Upper lobe of right lung (tissue), 1 donor: Measurements from ENCODE around the gene ALDOA. TPM values are rescaled to one million over a fixed set of nuclear protein-coding genes. Genes with fewer than 3 reads are reported as not detected.
"Not testable (repeated sequence)": the region's sequence is repeated elsewhere in the genome, so short reads cannot be mapped to it uniquely, and the experiment has no call there.

Experiments used
- ATAC-seq: fragments of 200-7000 bp; cut with Tn5 transposase; one replicate; pipeline ENCODE4 v1.9.1; 2020; ENCODE audit warnings: mild to moderate bottlenecking, moderate library complexity
- DNase-seq: peaks from one replicate; pipeline ENCODE4 v3.0.0-alpha.2; 2020
- H3K27ac ChIP-seq: fragments of 200-600 bp; one replicate; pipeline ENCODE4 v1.8.0; 2022
- H3K27me3 ChIP-seq: fragments of 200-600 bp; one replicate; pipeline ENCODE4 v1.8.0; 2022; ENCODE audit warnings: mild to moderate bottlenecking
- H3K36me3 ChIP-seq: fragments of 200-600 bp; one replicate; pipeline ENCODE4 v1.8.0; 2022
- H3K4me1 ChIP-seq: fragments of 200-600 bp; one replicate; pipeline ENCODE4 v1.8.0; 2022
- H3K4me3 ChIP-seq: fragments of 200-600 bp; one replicate; pipeline ENCODE4 v1.8.0; 2022; ENCODE audit warnings: mild to moderate bottlenecking
- H3K9me3 ChIP-seq: fragments of 200-600 bp; one replicate; pipeline ENCODE4 v1.8.0; 2022
- intact Hi-C: fragments of 100-400 bp; cut with DNase I; formaldehyde crosslinking; loops from one replicate; pipeline ENCODE4 v1.11.0; 2022
- total RNA-seq: library from RNA; stranded (reverse); fragmentation: NEBNext Ultra II Directional; extraction: Animal tissue kit (Norgen Biotek cat#: 25700); gene quantifications from one replicate; pipeline ENCODE4 v1.2.1, GENCODE V29; 2021
- TF ChIP-seq, protein P1 (sequence below): fragments of 200-600 bp; IDR thresholded peaks from one replicate; pipeline ENCODE4 v1.8.0; 2022; ENCODE audit warnings: antibody characterized with exemption
- donor health status: DM: no; HTN: yes; CAD: no; lungs with severe emphysema.

Gene ALDOA
- total RNA-seq, 1 donor from 2014 or later: 689 TPM

DNA sequence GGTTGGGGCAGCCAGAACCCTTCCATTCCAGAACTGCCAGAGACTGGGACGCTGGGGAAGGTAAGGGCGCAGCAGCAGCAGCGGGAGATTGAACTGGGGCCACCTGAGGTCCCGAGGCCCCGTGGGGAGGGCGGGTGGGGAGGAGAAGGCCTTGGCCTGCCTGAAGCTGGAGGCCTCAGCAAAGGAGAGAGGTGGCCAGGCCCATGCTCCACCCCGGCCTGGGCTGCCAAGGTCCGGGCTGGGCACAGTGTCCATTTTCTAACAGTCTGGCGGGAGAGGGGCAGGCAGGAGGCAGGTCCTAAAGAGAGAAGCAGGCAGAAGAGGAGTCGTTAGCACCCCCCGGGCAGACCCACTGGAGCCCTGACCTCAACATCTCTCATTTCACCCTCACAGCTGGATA, 48.9 kb downstream of the ALDOA start:
- Histone ChIP-seq H3K36me3 (peaks cover 65% of the 10 kb centered on the region), H3K27ac (no peak overlapping the region), H3K27me3 (no peaks in the 10 kb centered on the region), H3K4me3 (no peak overlapping the region), H3K4me1 (peaks cover 6% of the 10 kb centered on the region), H3K9me3 (no peaks in the 10 kb centered on the region)
- intact Hi-C loops: no loop called here
- ATAC-seq: no peak
- TF ChIP-seq, protein P1, sequence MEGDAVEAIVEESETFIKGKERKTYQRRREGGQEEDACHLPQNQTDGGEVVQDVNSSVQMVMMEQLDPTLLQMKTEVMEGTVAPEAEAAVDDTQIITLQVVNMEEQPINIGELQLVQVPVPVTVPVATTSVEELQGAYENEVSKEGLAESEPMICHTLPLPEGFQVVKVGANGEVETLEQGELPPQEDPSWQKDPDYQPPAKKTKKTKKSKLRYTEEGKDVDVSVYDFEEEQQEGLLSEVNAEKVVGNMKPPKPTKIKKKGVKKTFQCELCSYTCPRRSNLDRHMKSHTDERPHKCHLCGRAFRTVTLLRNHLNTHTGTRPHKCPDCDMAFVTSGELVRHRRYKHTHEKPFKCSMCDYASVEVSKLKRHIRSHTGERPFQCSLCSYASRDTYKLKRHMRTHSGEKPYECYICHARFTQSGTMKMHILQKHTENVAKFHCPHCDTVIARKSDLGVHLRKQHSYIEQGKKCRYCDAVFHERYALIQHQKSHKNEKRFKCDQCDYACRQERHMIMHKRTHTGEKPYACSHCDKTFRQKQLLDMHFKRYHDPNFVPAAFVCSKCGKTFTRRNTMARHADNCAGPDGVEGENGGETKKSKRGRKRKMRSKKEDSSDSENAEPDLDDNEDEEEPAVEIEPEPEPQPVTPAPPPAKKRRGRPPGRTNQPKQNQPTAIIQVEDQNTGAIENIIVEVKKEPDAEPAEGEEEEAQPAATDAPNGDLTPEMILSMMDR: no peak
- DNase-seq: no peak

DNA sequence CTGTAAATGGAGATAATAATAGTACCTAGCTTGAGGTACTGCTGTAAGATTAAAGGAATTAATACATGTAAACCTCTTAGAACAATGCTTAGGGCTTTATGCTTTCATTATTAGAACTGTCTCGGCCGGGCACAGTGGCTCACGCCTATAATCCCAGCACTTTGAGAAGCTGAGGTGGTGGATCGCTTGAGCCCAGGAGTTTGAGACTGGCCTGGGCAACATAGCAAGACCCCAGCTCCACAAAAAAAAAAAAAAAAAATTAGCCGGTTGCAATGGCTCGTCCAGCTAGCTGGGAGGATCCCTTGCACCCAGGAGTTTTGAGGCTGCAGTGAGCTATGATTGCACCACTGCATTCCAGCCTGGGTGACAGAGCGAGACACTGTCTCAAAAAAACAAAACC, 49.3 kb downstream of the ALDOA start:
- H3K4me3 ChIP-seq, ATAC-seq, intact Hi-C loops, DNase-seq, H3K27ac ChIP-seq, H3K4me1 ChIP-seq, H3K9me3 ChIP-seq, H3K27me3 ChIP-seq: not testable (repeated sequence)
- H3K36me3 ChIP-seq: peaks cover 69% of the 10 kb centered on the region

DNA sequence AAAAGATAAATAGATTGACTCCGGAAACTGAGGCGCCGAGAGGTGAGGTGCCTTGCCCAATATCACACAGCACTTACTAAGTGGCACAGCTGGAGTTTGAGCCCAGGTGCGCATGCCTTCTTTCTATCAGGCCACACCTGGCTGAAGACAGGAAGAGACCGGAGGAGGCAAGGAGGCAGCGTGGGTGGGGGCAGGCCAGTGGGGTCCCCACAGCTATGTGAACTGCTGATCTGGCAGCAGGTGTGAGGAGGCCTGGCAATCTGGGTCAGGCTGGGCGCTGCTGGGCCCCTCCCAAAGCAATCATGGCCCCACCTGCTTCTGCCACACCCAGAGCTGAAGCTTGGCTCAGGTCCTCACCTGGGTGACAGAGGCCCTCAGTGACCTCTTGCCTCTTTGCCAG, 49.7 kb downstream of the ALDOA start:
- no peak overlapping the region for H3K27ac ChIP-seq
- ATAC-seq: peak; percentile 73
- no peaks in the 10 kb centered on the region for H3K9me3 ChIP-seq
- peaks cover 6% of the 10 kb centered on the region for H3K4me1 ChIP-seq
- H3K36me3 ChIP-seq: peaks cover 68% of the 10 kb centered on the region
- intact Hi-C loops: no loop called here
- TF ChIP-seq, protein P1: no peak
- peak; percentile 72 for DNase-seq
- no peak overlapping the region for H3K4me3 ChIP-seq
- H3K27me3 ChIP-seq: no peaks in the 10 kb centered on the region

DNA sequence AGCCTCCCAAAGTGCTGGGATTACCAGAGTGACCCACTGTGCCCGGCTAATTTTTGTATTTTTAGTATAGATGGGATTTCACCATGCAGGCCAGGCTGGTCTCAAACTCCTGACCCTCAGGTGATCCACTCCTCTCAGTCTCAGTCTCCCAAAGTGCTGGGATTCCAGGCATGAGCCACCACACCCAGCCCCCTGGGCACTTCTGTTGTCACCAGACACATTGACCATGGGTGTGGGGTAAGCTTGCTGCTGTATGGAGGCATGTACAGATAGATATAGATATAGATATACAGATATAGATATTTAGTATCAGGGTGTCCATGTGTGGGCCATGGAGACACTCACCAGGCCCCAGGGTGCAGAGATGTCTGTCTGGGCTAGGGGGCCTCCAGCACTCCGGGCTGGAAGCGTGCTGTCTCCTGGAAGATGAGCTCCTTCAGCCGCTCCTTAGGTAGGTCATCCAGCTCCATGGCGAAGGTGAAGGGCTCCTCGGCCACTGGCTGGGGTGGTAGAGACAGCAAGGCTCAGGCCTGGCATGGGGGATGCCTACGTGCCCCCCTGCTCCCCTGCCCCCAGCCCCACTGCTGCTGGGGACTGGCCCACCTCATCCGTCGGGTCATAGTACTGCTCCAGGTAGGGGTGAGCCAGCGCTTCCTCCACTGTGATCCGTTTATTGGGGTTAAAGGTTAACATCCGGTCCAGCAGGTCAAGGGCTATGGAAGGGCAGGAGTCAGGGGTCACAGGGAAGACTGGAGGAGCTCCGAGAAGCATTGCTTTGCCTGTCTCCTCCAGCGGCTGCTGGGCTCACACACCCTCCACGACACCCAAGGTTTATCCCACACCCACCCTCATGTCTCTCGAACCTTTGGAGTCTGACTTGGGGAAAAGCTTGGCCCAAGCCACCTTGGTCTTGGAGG, 51.0 kb downstream of the ALDOA start:
- H3K27ac ChIP-seq: no peak overlapping the region
- no peak overlapping the region for H3K4me3 ChIP-seq
- DNase-seq (peak; percentile 41), ATAC-seq (no peak)
- peaks cover 15% of the 10 kb centered on the region for H3K4me1 ChIP-seq
- no peaks in the 10 kb centered on the region for H3K9me3 ChIP-seq
- intact Hi-C loops: no loop called here
- H3K27me3 ChIP-seq: no peaks in the 10 kb centered on the region
- H3K36me3 ChIP-seq: peaks cover 59% of the 10 kb centered on the region
- TF ChIP-seq, protein P1: no peak

DNA sequence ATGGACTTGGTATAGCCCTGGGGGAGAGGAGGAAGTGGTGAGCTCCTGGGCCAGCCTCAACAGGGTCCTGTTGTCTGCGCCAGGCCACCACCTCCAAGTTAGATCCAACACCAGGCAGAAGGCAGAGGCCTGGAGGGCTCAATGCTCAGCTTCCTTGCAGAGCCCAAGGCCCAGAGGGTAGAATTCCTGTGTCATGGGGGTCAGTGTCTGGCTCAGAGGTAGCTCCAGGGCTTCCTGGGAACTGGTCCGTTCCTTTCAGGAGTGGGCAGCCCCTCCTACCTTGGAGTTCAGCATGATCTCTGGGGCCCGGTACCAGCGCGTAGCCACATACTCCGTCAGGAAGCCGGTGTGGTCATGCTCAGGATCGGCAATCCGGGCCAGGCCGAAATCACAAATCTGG, 52.2 kb downstream of the ALDOA start:
- no peak overlapping the region for H3K27ac ChIP-seq
- peaks cover 58% of the 10 kb centered on the region for H3K36me3 ChIP-seq
- no peaks in the 10 kb centered on the region for H3K27me3 ChIP-seq

DNA sequence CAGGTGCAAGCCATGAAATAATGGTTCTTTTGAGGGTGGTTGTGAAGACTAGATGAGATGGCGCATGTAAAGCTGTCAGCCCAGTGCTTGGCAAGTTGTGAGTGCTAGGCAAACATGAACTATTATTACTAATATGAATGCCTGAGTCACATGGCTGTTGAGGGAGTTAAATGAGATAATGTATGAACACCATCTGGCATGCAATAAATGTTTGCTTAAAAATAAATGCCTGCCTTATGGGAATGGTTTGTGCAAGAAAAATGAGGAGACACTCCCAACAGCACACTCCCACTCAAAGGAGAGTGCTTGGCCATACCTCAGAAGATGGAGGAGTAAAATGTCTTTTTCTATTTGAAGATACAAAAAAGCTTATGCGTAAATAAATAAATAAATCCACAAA, 53.9 kb downstream of the ALDOA start:
- H3K4me3 ChIP-seq: no peak overlapping the region
- intact Hi-C loops: no loop called here
- peaks cover 27% of the 10 kb centered on the region for H3K4me1 ChIP-seq
- no peak for DNase-seq
- peaks cover 48% of the 10 kb centered on the region for H3K36me3 ChIP-seq
- TF ChIP-seq, protein P1: no peak
- no peak overlapping the region for H3K27ac ChIP-seq
- no peaks in the 10 kb centered on the region for H3K27me3 ChIP-seq
- no peak for ATAC-seq
- H3K9me3 ChIP-seq: no peaks in the 10 kb centered on the region

More for the DNA sequence above, 52.2 kb downstream of the ALDOA start:
- ATAC-seq (no peak), DNase-seq (no peak)
- intact Hi-C loops: no loop called here
- TF ChIP-seq, protein P1: no peak
- no peak overlapping the region for H3K4me3 ChIP-seq
- no peaks in the 10 kb centered on the region for H3K9me3 ChIP-seq
- H3K4me1 ChIP-seq: peaks cover 22% of the 10 kb centered on the region
